Urothelium cell line (cell line): ENCODE data around the gene LDB2.

ENCODE experiments used
- DNase-seq: peaks from one replicate; pipeline ENCODE4 v3.0.0; 2011; ENCODE audit warnings: low spot score, mixed read lengths
- FAIRE-seq: peaks from 2 replicates; lab custom pipeline; 2011; peaks lifted over from hg19 to GRCh38; lab: Jason Lieb, UNC

Gene LDB2

GRCh38 chr4:16692961-16693506 is 205.4 kb downstream of the LDB2 start:
- DNase-seq (peak; percentile 13), FAIRE-seq (no peak)

GRCh38 chr4:16692524-16692923 is 205.9 kb downstream of the LDB2 start:
- FAIRE-seq (no peak), DNase-seq (no peak)

GRCh38 chr4:16692046-16692445 is 206.4 kb downstream of the LDB2 start:
- no peak for FAIRE-seq
- DNase-seq: no peak

DNA sequence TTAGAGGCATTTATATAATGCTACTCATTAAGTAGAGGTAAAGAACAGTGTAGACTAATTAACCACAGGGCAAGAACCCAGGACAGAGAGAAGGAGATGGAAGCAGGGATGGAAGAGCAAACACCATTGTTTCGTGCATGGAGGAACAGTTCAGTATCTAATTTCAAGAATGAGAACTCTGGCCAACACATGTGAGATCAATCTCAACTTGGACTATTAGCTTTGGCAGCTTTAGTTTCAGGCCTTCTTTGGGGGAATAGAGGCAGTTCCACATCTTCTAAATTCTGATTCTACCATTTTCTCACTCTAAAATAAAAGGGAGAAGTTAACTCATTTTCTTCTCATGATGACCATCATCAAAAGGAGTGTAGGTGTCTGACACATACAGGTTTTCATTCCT is 207.0 kb downstream of the LDB2 start:
- no peak for DNase-seq
- no peak for FAIRE-seq

GRCh38 chr4:16687845-16688244 is 210.6 kb downstream of the LDB2 start:
- DNase-seq (no peak), FAIRE-seq (no peak)

DNA sequence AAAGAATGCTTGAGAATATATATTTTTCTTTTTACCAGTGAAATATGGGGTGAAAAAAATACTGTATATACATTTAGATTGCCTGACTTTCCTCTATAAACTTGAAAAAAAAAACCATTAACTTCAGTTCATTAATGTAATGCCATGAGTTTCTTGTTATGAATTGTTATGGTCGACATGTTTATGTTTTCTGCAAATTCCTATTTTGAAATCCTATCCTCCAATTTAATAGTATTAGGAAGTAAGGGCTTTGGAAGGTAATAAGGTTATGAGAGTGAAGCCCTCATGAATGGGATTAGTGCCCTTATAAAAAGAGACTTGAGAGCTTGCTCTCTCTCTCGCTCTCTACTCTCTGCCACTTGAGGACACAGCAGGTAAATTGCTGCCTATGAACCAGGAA is 211.4 kb downstream of the LDB2 start:
- DNase-seq: no peak
- FAIRE-seq: no peak

DNA sequence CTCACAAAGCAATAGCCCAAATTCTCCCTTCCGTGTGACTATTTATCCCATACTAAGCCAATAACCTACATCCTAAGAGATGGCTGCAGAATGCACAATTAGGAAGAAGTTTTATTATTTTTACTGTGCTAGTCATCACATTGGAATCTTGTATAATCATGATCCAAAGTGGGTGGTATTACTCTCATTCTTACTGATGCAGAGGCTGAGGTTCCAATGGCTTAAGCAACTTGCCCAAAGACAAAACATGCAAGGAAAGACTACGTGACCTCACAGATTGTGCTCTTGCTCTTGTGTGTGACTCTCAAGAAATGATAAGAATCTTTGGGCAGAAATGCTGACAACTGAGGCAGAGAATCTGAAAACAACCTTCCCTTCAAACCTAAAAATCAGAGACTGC is 212.2 kb downstream of the LDB2 start:
- no peak for FAIRE-seq

GRCh38 chr4:16685536-16685935 is 212.9 kb downstream of the LDB2 start:
- FAIRE-seq: no peak
- no peak for DNase-seq

More for the DNA sequence above, 212.2 kb downstream of the LDB2 start:
- peak; percentile 15 for DNase-seq

- no peak for FAIRE-seq
These were observed 213.5 kb downstream of the LDB2 start for GRCh38 chr4:16684935-16685334.

DNA sequence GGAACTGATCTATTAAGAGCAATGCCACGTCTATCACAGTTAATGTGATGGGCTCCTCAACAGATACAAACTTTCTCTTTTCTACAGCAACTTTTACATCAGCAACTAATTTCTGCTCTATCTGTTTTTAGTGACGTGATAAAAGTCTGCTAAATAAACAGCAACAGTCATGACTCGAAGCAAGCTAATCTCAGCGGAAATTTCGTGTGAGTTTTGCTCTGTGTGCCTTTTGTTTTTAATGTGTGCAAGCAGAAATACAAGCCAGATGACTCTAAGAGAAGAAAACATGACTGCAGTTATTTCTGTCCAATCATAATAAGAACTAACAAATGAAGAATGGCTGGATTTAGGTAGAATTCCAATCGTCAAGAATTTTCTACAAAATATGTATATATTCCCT is 214.3 kb downstream of the LDB2 start:
- FAIRE-seq (no peak), DNase-seq (no peak)

More at GRCh38 chr4:16684935-16685334, 213.5 kb downstream of the LDB2 start:
- no peak for DNase-seq

- no peak for FAIRE-seq
- no peak for DNase-seq
These were observed 215.5 kb downstream of the LDB2 start for GRCh38 chr4:16682975-16683374.

DNA sequence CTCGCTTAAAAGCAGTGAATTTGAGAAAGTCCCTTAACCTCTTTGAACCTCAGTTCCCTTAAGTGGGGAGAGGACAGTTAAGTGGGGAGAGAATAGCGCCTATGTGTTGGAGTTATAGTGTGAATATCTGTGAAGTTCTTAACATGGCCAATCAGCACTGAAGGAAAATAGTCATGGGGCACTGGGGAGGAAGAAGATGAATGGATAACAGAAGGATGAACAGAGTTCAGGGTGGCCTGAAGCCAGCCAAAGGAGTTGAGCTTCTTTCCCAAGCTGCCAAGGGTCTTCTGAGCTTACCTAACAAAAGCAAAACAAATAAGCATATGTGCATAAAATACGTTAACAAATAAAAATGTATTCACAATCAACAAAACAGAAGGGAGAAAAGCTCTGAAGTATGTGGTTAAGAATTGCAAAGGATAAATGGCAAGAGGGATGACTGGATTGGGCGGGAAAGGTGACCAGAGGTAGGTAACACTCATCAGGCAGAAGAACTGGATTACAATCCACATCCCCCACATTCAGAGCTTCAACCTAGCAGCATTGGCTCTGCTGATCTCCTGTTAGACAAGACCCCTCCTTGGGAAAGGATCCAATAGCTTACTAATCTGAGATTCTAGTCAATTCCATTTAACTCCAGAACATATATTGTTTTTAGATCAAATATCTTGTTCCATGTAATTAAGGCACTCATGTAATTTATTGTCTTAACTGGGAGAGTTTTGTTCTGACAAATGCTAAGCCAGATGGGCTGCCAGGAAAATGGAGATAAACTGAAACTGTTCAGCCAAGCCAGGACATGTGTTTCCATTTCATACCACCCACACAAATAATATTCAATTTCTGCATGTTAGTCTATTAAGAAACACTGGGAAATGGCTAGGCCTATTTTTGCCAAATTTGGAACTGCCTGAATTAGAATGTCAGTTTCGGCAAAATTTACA is 221.2 kb downstream of the LDB2 start:
- DNase-seq: no peak
- no peak for FAIRE-seq

DNA sequence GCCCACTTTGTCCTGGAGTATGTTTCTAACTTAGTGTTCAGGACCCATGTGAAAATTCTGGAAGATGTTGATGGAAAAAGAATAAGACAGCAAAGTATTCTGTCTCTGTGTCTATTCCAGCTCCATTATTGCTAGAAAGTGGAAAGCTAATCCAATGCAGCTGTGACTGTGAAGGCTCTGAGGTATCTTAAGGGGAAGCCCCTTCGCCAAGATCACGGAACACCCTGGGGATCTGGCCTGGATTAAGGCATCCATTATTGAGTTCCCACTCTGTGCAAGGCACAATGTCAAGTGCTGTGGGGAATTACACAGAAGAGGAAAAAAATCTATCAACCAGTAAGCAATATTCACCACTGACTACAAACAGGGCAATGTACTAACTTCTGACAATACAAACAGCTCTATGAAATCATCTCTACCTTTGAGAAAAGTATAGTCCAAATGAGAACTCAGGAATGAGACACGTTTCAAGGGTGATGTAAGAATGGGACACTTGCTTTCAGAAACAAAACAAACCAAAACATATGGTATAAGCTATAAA is 222.1 kb downstream of the LDB2 start:
- no peak for FAIRE-seq
- no peak for DNase-seq

- no peak for DNase-seq
- FAIRE-seq: no peak
These were observed 224.4 kb downstream of the LDB2 start for GRCh38 chr4:16674082-16674481.

DNA sequence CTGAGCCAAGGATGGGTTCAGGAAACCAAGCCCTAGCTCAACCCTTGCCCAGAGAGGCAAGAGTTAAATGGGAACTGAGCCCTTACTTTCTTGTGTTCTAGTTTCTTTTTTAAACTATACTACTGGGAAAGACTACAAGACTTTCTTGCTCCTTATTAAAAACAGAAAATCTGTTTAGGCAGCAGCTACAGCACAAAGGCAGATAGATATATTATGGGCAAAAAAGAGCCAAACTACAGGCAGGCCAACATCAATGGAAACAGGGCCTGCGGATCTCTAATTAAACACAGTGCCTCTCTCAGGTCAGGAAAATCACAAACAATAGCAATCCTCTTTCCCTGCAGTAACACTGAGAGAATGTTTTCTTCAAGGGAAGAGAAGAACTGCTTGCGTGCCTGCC is 226.0 kb downstream of the LDB2 start:
- no peak for DNase-seq
- FAIRE-seq: no peak

- FAIRE-seq (no peak), DNase-seq (no peak)
These were observed 226.7 kb downstream of the LDB2 start for GRCh38 chr4:16671741-16672140.

DNA sequence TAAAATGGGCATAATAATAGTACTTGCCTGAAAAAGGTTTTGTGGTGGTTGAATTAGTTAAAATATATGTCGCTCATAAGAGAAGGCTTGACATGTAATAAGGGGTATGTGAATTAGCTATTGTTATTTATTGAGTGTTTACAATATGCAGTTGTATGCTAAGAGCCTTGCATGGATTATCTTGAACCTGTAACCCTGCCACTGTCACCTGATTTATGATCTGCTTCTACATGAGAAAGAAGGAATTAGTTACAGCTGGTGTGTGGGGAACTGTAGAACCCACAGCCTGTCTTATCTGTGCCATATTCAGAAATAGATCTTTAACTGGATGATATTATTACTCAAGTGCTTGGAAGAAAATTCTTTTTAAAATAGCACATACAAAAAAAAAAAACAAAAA is 227.7 kb downstream of the LDB2 start:
- no peak for DNase-seq
- no peak for FAIRE-seq

DNA sequence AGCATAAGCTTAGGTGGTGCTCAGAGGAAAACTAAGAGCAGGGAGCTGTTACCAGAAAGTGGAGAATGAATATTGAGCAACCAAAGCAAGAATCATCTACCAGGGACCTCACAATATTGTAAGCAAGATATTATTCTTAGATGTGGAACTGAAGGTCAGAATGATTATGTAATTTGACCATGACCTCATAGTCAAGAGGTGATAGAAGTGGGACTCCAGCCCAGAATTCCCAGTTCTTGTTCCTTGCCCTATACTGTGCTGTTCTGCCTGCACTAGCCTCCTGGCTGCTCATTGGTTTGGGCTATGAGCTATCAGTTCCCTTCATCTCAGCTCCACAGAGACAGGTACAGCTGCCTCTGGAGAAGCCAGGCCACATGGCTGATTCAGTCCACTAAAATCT is 229.4 kb downstream of the LDB2 start:
- DNase-seq (no peak), FAIRE-seq (no peak)

DNA sequence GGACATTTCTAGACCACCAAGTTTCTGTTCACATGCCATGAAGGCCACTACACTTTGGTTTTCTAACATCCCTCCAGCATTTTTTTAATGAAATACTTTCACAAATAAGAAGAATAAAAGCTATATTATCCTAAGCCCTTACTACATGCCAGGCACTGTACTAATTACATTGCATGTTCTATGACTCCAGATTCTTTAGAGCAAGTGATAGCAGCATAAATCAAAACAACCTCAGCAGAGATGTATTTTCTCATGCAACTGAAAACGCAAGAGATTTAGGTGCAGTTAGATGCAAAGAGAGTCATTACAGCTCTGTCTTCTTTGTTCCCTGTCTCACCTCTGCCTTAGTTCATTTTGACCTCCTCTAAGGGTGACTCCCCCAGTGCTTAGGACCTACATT is 230.0 kb downstream of the LDB2 start:
- FAIRE-seq: no peak
- DNase-seq: no peak

DNA sequence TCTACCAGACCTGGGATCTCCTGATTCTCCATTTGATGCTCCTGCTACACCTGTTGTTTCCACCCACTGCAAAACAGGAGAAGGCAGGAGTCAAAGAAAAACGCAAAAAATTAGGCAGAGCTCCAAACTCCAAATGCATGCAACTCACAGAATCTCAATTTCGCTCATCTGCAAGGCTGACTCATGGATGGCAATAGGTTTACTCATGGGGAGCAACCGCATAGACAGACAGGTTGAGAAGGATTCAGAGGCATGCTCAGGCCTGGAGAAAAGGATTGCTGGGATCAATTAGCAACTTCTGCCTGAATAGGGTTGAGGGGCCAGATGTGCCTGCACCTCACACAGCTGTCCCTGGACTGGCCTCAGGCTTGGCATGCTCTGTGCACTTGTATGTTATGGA is 231.0 kb downstream of the LDB2 start:
- no peak for FAIRE-seq
- DNase-seq: peak; percentile 40

DNA sequence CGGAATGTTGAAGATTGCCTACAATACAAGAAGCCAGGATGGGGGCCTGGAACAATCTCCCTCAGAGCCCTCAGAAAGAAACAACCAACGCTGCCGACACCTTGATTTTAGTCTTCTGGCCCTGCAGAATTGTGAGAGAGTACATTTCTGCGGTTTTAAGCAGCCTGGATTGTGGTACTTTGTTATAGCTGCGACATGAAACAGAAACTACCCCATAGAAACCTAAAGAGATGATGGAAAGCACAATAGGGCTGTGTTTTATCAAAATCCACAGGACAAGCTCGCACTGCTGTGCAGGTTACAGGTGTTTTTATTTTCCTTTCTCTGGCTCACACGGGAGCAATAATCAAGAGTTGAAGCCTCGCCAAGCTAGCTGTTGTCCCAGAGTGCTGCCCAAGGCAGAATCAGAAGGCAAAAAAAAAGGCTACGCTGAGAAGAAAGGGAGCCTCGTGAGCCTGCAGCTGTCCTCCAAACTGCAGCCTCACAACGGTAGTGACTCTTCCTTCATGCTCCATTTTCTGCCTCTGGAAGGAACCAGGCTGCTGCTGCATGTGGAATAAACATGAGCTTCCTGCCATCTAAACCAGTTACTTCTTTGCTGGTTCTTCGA is 232.4 kb downstream of the LDB2 start:
- DNase-seq (no peak), FAIRE-seq (no peak)

DNA sequence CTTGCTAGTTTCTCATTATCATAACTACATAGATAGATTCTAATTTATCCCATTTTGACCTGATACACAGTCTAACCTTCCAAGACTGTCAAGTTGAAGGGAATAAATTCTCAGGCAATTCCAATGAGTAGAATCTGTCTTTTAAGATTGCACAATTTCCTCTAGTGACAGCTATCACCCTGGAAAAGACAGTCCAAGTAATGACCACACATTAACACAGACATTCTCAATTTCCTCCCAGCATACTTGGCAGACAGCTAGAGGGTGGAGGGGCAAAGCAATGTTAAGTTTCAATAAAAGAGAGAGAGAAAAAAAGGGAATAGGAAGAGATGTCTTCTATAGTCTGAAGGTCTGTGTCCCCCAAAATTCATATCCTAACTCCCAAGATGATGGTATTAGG is 234.7 kb downstream of the LDB2 start:
- DNase-seq (no peak), FAIRE-seq (no peak)
